HL-60 (cell line): Measurements from ENCODE around the gene LRP5.

Experiments
- DNase-seq, 2 experiments: peaks; one replicate each; pipeline ENCODE4 v3.0.0-alpha.2; 2010 to 2020; ENCODE audit warnings: low read depth in 1 of 2, low spot score in 1 of 2
- H3K27ac ChIP-seq: fragments of 250-450 bp; sonication (Bioruptor Pico); replicated peaks from 2 replicates; pipeline ENCODE4 v1.5.1; 2020; ENCODE audit warnings: mild to moderate bottlenecking, moderate library complexity
- H3K27me3 ChIP-seq: fragments of 250-450 bp; sonication (Bioruptor Pico); 2 replicates; pipeline ENCODE4 v1.5.1; 2021; ENCODE audit warnings: mild to moderate bottlenecking, moderate library complexity; ENCODE audit not compliant: insufficient read depth, poor library complexity, severe bottlenecking
- H3K4me3 ChIP-seq: replicated peaks from 2 replicates; pipeline ENCODE4 v1.5.1; 2011; ENCODE audit warnings: mild to moderate bottlenecking, control low read depth, low read length; ENCODE audit not compliant: insufficient read depth
- CTCF ChIP-seq: IDR thresholded peaks from one replicate; pipeline ENCODE4 v1.5.1; 2011; ENCODE audit warnings: low read length, control low read depth, inconsistent platforms; ENCODE audit not compliant: insufficient read depth
- GABPA ChIP-seq: IDR thresholded peaks from 2 replicates; pipeline ENCODE4 v1.6.1; 2012; ENCODE audit warnings: low read depth
- POLR2AphosphoS5 ChIP-seq: IDR thresholded peaks from 2 replicates; pipeline ENCODE4 v1.6.1; 2012; ENCODE audit warnings: low read depth
- SPI1 ChIP-seq: IDR thresholded peaks from 2 replicates; pipeline ENCODE4 v1.6.1; 2012; ENCODE audit warnings: low read depth, mild to moderate bottlenecking, borderline replicate concordance
- TF ChIP-seq, protein P1 (sequence below): IDR thresholded peaks from 2 replicates; pipeline ENCODE4 v1.6.1; 2012; ENCODE audit warnings: low read depth; ENCODE audit not compliant: insufficient replicate concordance

LRP5 gene

GRCh38 chr11:68406324-68407313 lies 94.2 kb downstream of the LRP5 start:
- H3K4me3 ChIP-seq: no peak overlapping the region

DNA sequence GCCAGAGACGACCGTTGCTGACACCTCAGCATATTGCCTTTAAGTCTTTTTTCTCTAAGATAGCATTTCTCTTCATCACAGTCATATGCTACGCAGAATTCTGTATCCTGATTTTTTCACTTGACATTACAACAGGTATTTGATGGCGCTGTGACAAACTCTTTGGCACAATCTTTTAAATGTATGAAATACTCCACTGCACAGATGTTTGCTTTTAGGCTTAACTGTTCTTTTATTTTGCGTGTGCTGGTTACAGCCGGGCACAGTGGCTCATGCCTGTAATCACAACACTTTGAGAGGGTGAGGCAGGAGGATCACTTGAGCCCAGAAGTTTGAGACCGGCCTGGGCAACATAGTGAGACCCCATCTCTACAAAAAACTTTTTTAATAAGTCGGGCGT lies 96.1 kb downstream of the LRP5 start:
- Histone ChIP-seq H3K27me3 (no peaks in the 10 kb centered on the region), H3K27ac (no peak overlapping the region), H3K4me3 (no peak overlapping the region)
- TF ChIP-seq POLR2AphosphoS5 (no peak), SPI1 (no peak), GABPA (no peak)
- TF ChIP-seq, protein P1, sequence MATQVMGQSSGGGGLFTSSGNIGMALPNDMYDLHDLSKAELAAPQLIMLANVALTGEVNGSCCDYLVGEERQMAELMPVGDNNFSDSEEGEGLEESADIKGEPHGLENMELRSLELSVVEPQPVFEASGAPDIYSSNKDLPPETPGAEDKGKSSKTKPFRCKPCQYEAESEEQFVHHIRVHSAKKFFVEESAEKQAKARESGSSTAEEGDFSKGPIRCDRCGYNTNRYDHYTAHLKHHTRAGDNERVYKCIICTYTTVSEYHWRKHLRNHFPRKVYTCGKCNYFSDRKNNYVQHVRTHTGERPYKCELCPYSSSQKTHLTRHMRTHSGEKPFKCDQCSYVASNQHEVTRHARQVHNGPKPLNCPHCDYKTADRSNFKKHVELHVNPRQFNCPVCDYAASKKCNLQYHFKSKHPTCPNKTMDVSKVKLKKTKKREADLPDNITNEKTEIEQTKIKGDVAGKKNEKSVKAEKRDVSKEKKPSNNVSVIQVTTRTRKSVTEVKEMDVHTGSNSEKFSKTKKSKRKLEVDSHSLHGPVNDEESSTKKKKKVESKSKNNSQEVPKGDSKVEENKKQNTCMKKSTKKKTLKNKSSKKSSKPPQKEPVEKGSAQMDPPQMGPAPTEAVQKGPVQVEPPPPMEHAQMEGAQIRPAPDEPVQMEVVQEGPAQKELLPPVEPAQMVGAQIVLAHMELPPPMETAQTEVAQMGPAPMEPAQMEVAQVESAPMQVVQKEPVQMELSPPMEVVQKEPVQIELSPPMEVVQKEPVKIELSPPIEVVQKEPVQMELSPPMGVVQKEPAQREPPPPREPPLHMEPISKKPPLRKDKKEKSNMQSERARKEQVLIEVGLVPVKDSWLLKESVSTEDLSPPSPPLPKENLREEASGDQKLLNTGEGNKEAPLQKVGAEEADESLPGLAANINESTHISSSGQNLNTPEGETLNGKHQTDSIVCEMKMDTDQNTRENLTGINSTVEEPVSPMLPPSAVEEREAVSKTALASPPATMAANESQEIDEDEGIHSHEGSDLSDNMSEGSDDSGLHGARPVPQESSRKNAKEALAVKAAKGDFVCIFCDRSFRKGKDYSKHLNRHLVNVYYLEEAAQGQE: no peak
- DNase-seq: no peak

More at GRCh38 chr11:68406324-68407313, 94.2 kb downstream of the LRP5 start:
- no peak overlapping the region for H3K27ac ChIP-seq
- H3K27me3 ChIP-seq: no peaks in the 10 kb centered on the region
- no peak for TF ChIP-seq GABPA
- TF ChIP-seq POLR2AphosphoS5: no peak
- DNase-seq: no peak

GRCh38 chr11:68409748-68410344 lies 97.5 kb downstream of the LRP5 start:
- Histone ChIP-seq H3K27me3 (no peaks in the 10 kb centered on the region), H3K27ac (no peak overlapping the region), H3K4me3 (no peak overlapping the region)
- TF ChIP-seq GABPA (no peak), CTCF (no peak), SPI1 (no peak), POLR2AphosphoS5 (no peak)
- TF ChIP-seq, protein P1: no peak
- no peak for DNase-seq

- DNase-seq: no peak
- TF ChIP-seq, protein P1: no peak
- TF ChIP-seq POLR2AphosphoS5: no peak
- TF ChIP-seq SPI1: no peak
- no peak for TF ChIP-seq GABPA
- Histone ChIP-seq H3K27ac (no peak overlapping the region), H3K27me3 (no peaks in the 10 kb centered on the region), H3K4me3 (no peak overlapping the region)
Observed at GRCh38 chr11:68411501-68411991, 99.2 kb downstream of the LRP5 start.
